ENCODE measurements around the gene REPS2.
"Not testable (repeated sequence)": the region's sequence is repeated elsewhere in the genome, so short reads cannot be mapped to it uniquely, and the experiment has no call there.

REPS2 gene

GRCh38 chrX:16946361-16946964 lies at the start of gene REPS2:
REPS2 (plus strand) TSS chrX:16946658; CDS start chrX:16946862, 204 bp downstream.
- peak; percentile 61 for DNase-seq

GRCh38 chrX:16897445-16897844 lies 49.0 kb upstream of the REPS2 start:
- DNase-seq: no peak

GRCh38 chrX:16903274-16904022 lies 43.0 kb upstream of the REPS2 start:
- DNase-seq: no peak

GRCh38 chrX:16910376-16910775 lies 36.1 kb upstream of the REPS2 start:
- no peak for DNase-seq

- DNase-seq: no peak
Observed at GRCh38 chrX:16914058-16914457, 32.4 kb upstream of the REPS2 start.

- no peak for DNase-seq
Observed at GRCh38 chrX:16916561-16916960, 29.9 kb upstream of the REPS2 start.

- DNase-seq: no peak
Observed at GRCh38 chrX:16917120-16917519, 29.3 kb upstream of the REPS2 start.

GRCh38 chrX:16918979-16919378 lies 27.5 kb upstream of the REPS2 start:
- DNase-seq: no peak

- no peak for DNase-seq
Observed at GRCh38 chrX:16920075-16920474, 26.4 kb upstream of the REPS2 start.

GRCh38 chrX:16923157-16923556 lies 23.3 kb upstream of the REPS2 start:
- no peak for DNase-seq

GRCh38 chrX:16924631-16925480 lies 21.6 kb upstream of the REPS2 start:
- no peak for DNase-seq

- DNase-seq: no peak
Observed at GRCh38 chrX:16930392-16930791, 16.1 kb upstream of the REPS2 start.

- DNase-seq: no peak
Observed at GRCh38 chrX:16931371-16931770, 15.1 kb upstream of the REPS2 start.

GRCh38 chrX:16931855-16932575 lies 14.4 kb upstream of the REPS2 start:
- DNase-seq: no peak

- no peak for DNase-seq
Observed at GRCh38 chrX:16934185-16934584, 12.3 kb upstream of the REPS2 start.

GRCh38 chrX:16946971-16947562 lies 609 bp downstream of the REPS2 start:
- no peak for DNase-seq

- no peak for DNase-seq
Observed at GRCh38 chrX:16950423-16950822, 4.0 kb downstream of the REPS2 start.

GRCh38 chrX:16953606-16954211 lies 7.3 kb downstream of the REPS2 start:
- DNase-seq: no peak

- DNase-seq: no peak
Observed at GRCh38 chrX:16957751-16958150, 11.3 kb downstream of the REPS2 start.

- no peak for DNase-seq
Observed at GRCh38 chrX:16958356-16958755, 11.9 kb downstream of the REPS2 start.

- not testable (repeated sequence) for DNase-seq
Observed at GRCh38 chrX:16962661-16963060, 16.2 kb downstream of the REPS2 start.

GRCh38 chrX:16963216-16963615 lies 16.8 kb downstream of the REPS2 start:
- DNase-seq: no peak
